GM12892 (cell line): ENCODE data around the gene CYP27C1.
"Not testable (repeated sequence)": the region's sequence is repeated elsewhere in the genome, so short reads cannot be mapped to it uniquely, and the experiment has no call there.

Experiments
- DNase-seq: peaks from one replicate; pipeline ENCODE4 v3.0.0; 2011; ENCODE audit not compliant: insufficient read length
- FAIRE-seq: peaks from 2 replicates; lab custom pipeline; 2011; peaks lifted over from hg19 to GRCh38; lab: Jason Lieb, UNC
- POLR2A ChIP-seq: IDR thresholded peaks from 2 replicates; pipeline ENCODE4 v1.6.1; 2011; ENCODE audit warnings: low read depth, low read length, control low read depth
- POLR2AphosphoS5 ChIP-seq: IDR thresholded peaks from 2 replicates; pipeline ENCODE4 v1.6.1; 2011; ENCODE audit warnings: low read depth, low read length, control low read depth
- TAF1 ChIP-seq: IDR thresholded peaks from 2 replicates; pipeline ENCODE4 v1.6.1; 2011; ENCODE audit warnings: low read depth, mild to moderate bottlenecking, control low read depth, low read length, borderline replicate concordance

CYP27C1 gene

DNA sequence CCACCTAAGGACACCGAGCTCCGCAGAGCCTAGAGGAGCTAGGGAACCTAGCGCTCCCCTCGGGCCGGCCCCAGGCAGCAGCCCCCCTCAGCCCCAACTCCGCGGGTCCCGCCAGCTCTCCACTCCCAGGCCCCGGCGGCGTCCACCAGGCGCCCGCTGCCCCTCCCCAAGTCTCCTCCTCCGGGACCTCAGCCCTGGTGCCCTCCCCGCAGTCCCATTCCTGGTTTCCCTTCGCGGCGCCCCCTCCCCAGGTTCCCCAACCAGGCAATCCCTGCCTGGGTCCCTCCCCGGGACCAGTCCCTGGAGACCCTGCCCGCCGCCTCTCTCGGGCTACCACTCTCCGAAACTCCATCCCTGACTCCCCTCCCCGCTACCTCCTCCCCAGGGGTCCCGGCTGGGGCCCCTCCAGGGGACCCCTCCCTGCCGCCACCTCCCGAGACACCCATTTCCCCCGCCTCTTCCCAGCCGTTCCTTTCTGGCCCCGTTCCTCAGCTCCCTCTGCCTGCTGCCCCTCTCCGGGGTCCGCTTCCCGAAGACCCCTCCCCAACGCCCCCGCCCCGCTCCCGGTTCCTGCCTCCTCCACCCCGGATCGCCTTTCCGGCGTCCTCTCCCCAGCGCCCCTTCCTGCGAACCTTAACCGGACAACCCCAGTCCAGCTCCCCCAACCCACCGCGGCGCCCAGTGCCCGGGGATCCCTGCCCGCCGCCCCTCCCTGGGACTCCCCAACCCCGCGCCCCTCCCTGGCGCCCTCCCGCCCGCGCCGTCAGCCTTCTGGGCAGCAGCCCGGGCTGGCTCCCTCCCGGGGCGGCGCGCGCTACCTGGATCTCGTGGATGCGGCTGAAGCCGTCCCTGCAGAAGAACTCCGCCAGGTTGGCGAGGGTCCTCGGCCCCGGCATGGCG lies 678 bp downstream of the CYP27C1 start:
- DNase-seq (no peak), FAIRE-seq (no peak)
- TF ChIP-seq POLR2A (no peak), TAF1 (no peak), POLR2AphosphoS5 (no peak)

DNA sequence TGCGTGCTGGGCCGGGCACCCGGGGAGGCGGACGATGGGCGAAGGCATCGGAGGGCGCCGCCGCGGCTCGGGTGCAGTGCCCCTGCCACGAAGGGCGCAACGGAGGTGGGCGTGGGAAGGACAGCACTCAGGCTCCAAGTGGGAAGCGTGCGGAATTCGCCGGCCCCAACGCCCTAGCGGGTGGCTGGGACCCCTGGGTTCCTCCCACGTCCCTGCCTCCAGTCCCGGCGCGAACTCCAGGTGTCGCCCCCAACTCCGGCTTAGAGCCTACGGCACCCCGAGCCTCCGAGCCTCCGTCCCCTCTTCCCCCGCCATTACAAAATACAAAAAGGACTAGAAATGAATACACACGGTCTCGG lies 1.3 kb downstream of the CYP27C1 start:
- no peak for FAIRE-seq
- TF ChIP-seq POLR2AphosphoS5 (no peak), TAF1 (no peak), POLR2A (no peak)
- DNase-seq = no peak

DNA sequence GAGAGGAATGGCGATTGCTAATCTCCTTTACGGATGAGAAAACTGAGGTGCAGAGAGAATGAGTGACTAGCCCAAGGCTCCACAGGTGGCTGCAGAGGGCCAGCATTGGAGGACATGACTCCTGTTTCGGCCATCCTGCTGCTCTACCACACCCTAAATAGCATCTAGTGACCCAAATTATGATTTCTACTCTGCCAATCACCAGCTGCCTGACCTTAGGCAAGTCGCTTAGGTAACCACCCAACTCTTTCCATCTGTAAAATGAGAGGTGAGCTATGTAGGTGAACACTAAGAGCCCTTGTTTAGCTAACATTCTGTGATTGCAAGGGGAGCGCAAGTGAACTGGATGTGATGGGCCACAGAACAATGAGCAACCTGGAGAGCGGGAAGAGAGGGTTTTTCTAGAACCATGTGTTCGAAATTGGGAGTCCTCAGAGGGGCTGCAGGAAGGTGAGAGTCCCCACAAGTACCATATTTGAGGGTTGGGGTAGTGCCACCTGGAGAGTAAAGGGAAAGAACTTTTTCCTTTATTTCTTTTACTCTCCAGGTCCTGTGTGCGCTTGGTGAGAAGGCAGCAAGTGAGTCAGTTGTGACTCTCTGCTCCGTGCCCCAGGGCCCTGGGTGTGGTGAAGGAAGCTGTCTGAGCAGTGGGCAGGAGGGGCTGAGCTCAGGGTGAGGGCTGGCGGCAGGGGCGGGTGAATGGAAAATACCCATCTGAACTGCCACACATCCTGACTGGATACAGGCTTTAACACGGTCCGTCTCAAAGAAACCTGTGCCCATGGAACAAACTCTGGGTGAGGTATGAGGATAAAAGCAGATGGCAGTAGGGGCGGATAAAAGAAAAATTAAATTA lies 2.4 kb downstream of the CYP27C1 start:
- FAIRE-seq (no peak), DNase-seq (no peak)
- TF ChIP-seq POLR2A (no peak), POLR2AphosphoS5 (no peak)

DNA sequence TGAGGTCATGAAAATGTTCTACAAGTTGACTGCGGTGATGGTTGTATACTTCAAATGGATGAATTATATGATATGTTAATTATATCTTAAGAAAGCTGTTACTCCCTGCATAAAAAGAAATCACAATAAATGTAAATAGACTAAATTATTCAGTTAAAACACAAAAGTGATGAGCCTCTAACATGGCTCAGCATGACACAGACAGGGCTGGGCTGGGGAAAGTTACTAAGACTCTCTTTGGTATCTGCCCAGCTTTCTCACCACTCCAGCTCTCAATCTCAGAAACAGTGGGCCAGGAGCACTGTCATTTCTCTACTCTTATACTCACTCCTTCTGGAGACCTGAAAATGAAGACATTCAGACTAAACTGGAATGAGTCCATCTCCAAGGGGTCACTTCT lies 3.5 kb downstream of the CYP27C1 start:
- DNase-seq = no peak
- FAIRE-seq = no peak
- TF ChIP-seq POLR2AphosphoS5 = no peak

DNA sequence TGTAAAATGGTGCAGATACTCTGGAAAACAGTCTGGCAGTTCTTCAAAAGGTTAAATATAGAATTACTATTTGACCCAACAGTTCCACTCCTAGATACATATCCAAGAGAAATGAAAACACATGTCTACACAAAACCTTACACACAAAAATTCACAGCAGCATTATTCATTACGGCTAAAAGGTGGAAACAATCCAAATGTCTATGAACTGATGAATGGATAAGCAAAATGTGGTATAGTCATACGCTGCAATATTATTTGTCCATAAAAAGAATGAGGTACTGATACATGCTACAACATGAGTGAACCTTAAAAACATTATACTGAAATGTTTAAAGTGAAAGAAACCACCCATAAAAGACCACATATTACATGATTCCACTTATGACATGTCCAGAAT lies 4.0 kb downstream of the CYP27C1 start:
- FAIRE-seq (no peak), DNase-seq (no peak)
- TF ChIP-seq TAF1 (no peak), POLR2AphosphoS5 (no peak), POLR2A (no peak)

DNA sequence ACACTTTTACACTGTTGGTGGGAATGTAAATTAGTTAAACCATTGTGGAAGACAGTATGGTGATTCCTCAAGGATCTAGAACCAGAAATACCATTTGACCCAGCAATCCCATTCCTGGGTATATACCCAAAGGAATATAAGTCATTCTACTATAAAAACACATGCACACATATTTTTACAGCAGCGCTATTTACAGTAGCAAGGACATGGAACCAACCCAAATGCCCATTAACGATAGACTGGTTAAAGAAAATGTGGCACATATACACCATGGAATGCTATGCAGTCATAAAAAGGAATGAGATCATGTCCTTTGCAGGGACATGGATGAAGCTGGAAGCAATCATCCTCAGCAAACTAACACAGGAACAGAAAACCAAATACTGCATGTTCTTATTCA lies 5.9 kb downstream of the CYP27C1 start:
- not testable (repeated sequence) for DNase-seq, FAIRE-seq

DNA sequence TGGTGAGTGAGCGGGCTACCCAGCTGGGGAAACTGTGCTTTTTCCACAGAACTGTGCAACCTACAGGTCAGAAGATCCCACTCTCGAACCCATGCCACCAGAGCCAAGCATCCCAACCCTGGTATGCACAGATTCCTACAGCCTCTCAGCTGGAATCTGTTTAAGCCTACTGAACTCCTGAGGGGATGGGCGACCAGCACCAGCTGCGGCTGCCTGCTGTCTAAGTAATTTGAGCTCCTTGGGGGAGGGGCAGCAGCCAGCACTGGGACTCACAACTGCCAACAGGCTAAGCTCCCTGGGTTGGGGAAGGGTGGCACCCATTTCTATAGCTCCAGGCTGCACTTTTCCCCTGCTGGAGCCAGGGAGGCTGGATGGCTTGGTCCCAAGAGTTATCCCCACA lies 11.8 kb downstream of the CYP27C1 start:
- FAIRE-seq (no peak), DNase-seq (no peak)

DNA sequence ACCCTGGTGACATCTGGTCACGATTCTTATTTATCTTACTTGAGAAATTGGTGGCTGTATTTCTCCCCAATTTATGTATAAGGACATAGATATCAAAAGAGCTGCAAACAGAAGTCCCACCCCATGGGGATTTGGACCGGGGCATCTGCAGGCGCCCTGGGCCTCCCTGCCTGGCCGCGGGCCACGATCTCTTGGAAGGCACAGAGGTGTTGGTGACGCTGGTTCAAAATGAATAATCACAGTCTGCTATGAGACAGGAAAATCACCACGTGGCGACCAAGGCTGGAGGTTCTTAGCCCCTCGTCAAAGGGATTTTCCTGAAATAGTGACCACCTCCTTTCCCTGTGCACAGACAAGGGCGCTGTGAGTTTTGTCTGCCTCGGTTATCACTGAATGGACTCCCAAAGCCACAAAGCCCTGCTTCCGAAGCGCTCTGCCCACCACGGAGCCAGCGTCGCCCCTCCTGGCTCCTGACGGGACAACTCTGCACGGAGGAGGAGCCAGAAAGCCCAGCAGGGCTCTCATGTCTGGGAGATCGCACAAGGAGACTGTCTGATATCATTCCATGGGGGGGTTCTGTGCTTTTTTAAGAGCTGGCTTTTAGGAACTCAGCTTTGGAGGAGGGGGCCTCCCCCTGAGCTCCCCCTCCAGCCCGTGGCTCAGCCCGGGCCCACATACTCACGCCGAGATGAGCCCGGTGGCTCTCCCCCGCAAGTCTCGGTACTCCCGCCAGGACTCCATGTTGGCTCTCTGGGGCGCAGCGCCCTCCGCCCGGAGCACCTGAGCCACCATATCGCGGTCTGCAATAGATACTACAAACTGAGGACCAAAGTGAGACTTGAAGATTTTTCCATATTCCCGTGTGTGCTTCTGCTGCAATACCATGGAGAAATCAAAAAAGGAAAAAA lies 14.6 kb downstream of the CYP27C1 start:
- TF ChIP-seq POLR2AphosphoS5 (no peak), TAF1 (no peak), POLR2A (no peak)
- FAIRE-seq (no peak), DNase-seq (no peak)

More for the DNA sequence above, 11.8 kb downstream of the CYP27C1 start:
- TF ChIP-seq POLR2AphosphoS5 = no peak

DNA sequence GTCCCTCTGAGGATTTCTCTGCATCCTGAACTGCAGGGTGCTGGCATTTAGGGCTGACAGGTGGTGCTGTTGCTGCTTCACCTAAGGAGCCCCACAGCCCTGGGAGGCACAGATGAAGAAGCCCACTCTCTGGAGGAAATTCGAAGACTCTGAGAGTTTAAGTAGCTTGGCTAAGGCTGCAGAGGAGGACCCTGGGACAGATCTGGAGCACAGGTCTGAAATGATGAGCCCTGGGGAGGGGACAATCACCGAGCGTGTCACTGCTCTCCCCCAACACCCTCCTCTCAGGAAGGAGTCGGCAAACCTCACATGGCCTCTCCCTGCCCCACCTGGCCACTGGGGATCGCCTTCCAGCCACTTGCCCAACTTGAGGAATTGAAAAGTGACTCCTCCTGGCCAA lies 18.6 kb downstream of the CYP27C1 start:
- no peak for TF ChIP-seq TAF1
- TF ChIP-seq POLR2AphosphoS5 = no peak
- TF ChIP-seq POLR2A = no peak
- DNase-seq = no peak
- no peak for FAIRE-seq

DNA sequence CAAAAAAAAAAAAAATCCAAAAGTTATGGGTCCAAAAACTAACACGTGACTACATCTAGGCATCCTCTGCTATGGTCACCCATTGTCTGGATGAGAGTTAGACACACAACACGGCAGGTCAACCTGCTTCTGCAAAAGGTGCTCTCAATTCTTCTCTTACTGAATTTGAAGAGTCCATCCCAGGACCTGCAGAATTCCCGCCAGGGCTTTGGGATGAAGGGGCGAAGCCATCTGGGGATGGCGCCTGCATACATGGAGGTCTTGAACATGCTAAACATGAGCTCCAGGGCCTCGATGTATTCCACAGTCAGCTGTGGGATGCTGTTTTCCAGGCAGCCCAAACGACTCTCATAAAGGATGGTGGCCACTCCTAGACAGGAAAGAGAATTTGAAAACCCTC lies 19.1 kb downstream of the CYP27C1 start:
- TF ChIP-seq TAF1 = no peak
- TF ChIP-seq POLR2AphosphoS5 = no peak
- no peak for TF ChIP-seq POLR2A
- no peak for FAIRE-seq

DNA sequence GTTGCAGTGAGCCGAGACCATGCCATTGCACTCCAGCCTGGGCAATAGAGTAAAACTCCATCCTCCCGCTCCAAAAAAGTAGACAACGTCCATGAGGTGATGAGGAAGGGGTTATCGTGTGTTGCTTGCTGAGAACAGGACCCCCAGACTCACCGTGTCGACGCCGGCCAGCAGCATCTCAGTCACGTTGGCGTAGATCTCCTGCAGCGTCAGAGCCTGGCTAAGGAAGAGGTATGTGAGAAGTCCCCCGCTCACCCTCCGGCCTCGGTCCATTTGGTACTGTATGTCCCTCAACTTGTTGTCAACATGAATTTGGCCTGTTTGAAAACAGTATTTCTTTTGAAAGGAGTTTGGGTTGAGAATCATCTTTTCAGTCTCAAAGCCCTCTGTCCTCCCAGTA lies 20.9 kb downstream of the CYP27C1 start:
- FAIRE-seq (no peak), DNase-seq (no peak)
- TF ChIP-seq TAF1 (no peak), POLR2AphosphoS5 (no peak), POLR2A (no peak)

More for the DNA sequence above, 19.1 kb downstream of the CYP27C1 start:
- DNase-seq = no peak
